Trophoblast cell (in vitro differentiated cells and primary cell): ENCODE measurements around the gene ZNF543.
A peak's percentile ranks its signal among the peaks of the same experiment; 100 is the strongest.

ENCODE experiments used
- DNase-seq, 2 donors: peaks; one replicate each; pipeline ENCODE4 v3.0.0-alpha.2; 2016
- H2AFZ ChIP-seq: 2 replicates; pipeline ENCODE4 v1.6.1; 2013; ENCODE audit warnings: low read length, moderate library complexity, mild to moderate bottlenecking; ENCODE audit not compliant: insufficient read depth, poor library complexity
- H2AK5ac ChIP-seq: 2 replicates; pipeline ENCODE4 v1.6.1; 2013; ENCODE audit warnings: mild to moderate bottlenecking, low read length
- H2BK120ac ChIP-seq: 2 replicates; pipeline ENCODE4 v1.6.1; 2013; ENCODE audit warnings: low read length, mild to moderate bottlenecking, moderate library complexity; ENCODE audit not compliant: insufficient read depth, poor library complexity
- H2BK12ac ChIP-seq: 2 replicates; pipeline ENCODE4 v1.6.1; 2013; ENCODE audit warnings: mild to moderate bottlenecking, low read length, moderate library complexity
- H2BK5ac ChIP-seq: 2 replicates; pipeline ENCODE4 v1.6.1; 2013; ENCODE audit warnings: low read length, low read depth, moderate library complexity, mild to moderate bottlenecking; ENCODE audit not compliant: poor library complexity
- H3K14ac ChIP-seq: 2 replicates; pipeline ENCODE4 v1.6.1; 2013; ENCODE audit warnings: mild to moderate bottlenecking, low read length
- H3K18ac ChIP-seq: 2 replicates; pipeline ENCODE4 v1.6.1; 2013; ENCODE audit warnings: mild to moderate bottlenecking, low read length
- H3K23ac ChIP-seq: 2 replicates; pipeline ENCODE4 v1.6.1; 2013; ENCODE audit warnings: low read length
- H3K27ac ChIP-seq: 2 replicates; pipeline ENCODE4 v1.5.1; 2013; ENCODE audit warnings: low read depth, mild to moderate bottlenecking, inconsistent platforms, low read length, moderate library complexity
- H3K27me3 ChIP-seq: 2 replicates; pipeline ENCODE4 v1.6.1; 2013; ENCODE audit warnings: inconsistent platforms, mild to moderate bottlenecking, low read length, moderate library complexity; ENCODE audit not compliant: insufficient read depth
- H3K36me3 ChIP-seq, 2 experiments: 1 replicate in 1 of 2; 2 replicates in 1 of 2; pipeline ENCODE4 v1.6.1; 2013; ENCODE audit warnings: low read length in 2 of 2, mild to moderate bottlenecking in 2 of 2, moderate library complexity in 1 of 2; ENCODE audit not compliant: insufficient read depth in 2 of 2, control insufficient read depth in 1 of 2
- H3K4ac ChIP-seq: 2 replicates; pipeline ENCODE4 v1.6.1; 2013; ENCODE audit warnings: low read depth, mild to moderate bottlenecking, low read length, moderate library complexity
- H3K4me1 ChIP-seq, 2 experiments: 1 replicate in 1 of 2; 2 replicates in 1 of 2; pipeline ENCODE4 v1.6.1; 2013; ENCODE audit warnings: low read length in 2 of 2, mild to moderate bottlenecking in 2 of 2, moderate library complexity in 1 of 2; ENCODE audit not compliant: insufficient read depth in 2 of 2, control insufficient read depth in 1 of 2
- H3K4me2 ChIP-seq: 2 replicates; pipeline ENCODE4 v1.6.1; 2013; ENCODE audit warnings: inconsistent platforms, mild to moderate bottlenecking, low read length, moderate library complexity
- H3K4me3 ChIP-seq: 2 replicates; pipeline ENCODE4 v1.5.1; 2013; ENCODE audit warnings: mild to moderate bottlenecking, low read depth, low read length, inconsistent platforms
- H3K79me1 ChIP-seq: one replicate; pipeline ENCODE4 v1.6.1; 2013; ENCODE audit warnings: low read length
- H3K79me2 ChIP-seq: 2 replicates; pipeline ENCODE4 v1.6.1; 2013; ENCODE audit warnings: low read length, mild to moderate bottlenecking; ENCODE audit not compliant: control insufficient read depth, insufficient read depth, poor library complexity
- H3K9ac ChIP-seq: 2 replicates; pipeline ENCODE4 v1.6.1; 2013; ENCODE audit warnings: mild to moderate bottlenecking, low read length
- H3K9me3 ChIP-seq: 2 replicates; pipeline ENCODE4 v1.6.1; 2013; ENCODE audit warnings: low read depth, mild to moderate bottlenecking, control low read depth, inconsistent platforms, low read length; ENCODE audit not compliant: insufficient read depth
- H4K12ac ChIP-seq: 2 replicates; pipeline ENCODE4 v1.6.1; 2013; ENCODE audit warnings: low read depth, mild to moderate bottlenecking, low read length, moderate library complexity
- H4K8ac ChIP-seq: 2 replicates; pipeline ENCODE4 v1.6.1; 2013; ENCODE audit warnings: low read depth, mild to moderate bottlenecking, low read length, moderate library complexity
- H4K91ac ChIP-seq: one replicate; pipeline ENCODE4 v1.6.1; 2013; ENCODE audit warnings: low read depth, mild to moderate bottlenecking, low read length, moderate library complexity
- WGBS: extraction: QIAGEN DNeasy Blood & Tissue Kit; methylation state at CpG from one replicate; pipeline ENCODE4 v1.1.7; 2013; ENCODE audit warnings: missing lambda C conversion rate; ENCODE audit not compliant: insufficient read length, insufficient coverage; ENCODE audit errors: extremely low coverage; 5-methylcytosine and 5-hydroxymethylcytosine counted together

The ZNF543 gene

GRCh38 chr19:57357406-57357805 lies 37.1 kb downstream of the ZNF543 start:
- H3K23ac ChIP-seq, result no peak overlapping the region
- WGBS, result no CpG with 5 or more reads among the region's 5 CpGs
- H3K18ac ChIP-seq, result no peak overlapping the region
- no peak for DNase-seq
- H3K79me2 ChIP-seq, result no peaks in the 10 kb centered on the region
- H3K79me1 ChIP-seq, result no peaks in the 10 kb centered on the region
- H2BK120ac ChIP-seq, result no peak overlapping the region
- H3K36me3 ChIP-seq, result peaks cover 26 to 55% of the 10 kb centered on the region in 2 experiments
- H3K4ac ChIP-seq, result no peak overlapping the region
- H4K8ac ChIP-seq, result no peak overlapping the region
- no peak overlapping the region for H2AK5ac ChIP-seq
- no peaks in the 10 kb centered on the region for H3K9me3 ChIP-seq
- H2BK5ac ChIP-seq, result no peak overlapping the region
- no peak overlapping the region for H3K14ac ChIP-seq
- H3K4me1 ChIP-seq, result peaks cover 0 to 1% of the 10 kb centered on the region in 2 experiments
- no peak overlapping the region for H2BK12ac ChIP-seq
- H3K27ac ChIP-seq, result no peak overlapping the region
- H2AFZ ChIP-seq, result no peak overlapping the region
- H3K9ac ChIP-seq, result no peak overlapping the region
- no peak overlapping the region for H4K12ac ChIP-seq
- no peak overlapping the region for H3K4me2 ChIP-seq
- H3K4me3 ChIP-seq, result no peak overlapping the region
- H3K27me3 ChIP-seq, result no peaks in the 10 kb centered on the region
- no peak overlapping the region for H4K91ac ChIP-seq

GRCh38 chr19:57359300-57359699 lies 39.0 kb downstream of the ZNF543 start:
- Histone ChIP-seq H3K4ac (no peak overlapping the region), H2AK5ac (no peak overlapping the region), H3K4me1 (peaks cover 5 to 6% of the 10 kb centered on the region in 2 experiments), H4K12ac (no peak overlapping the region), H3K4me3 (no peak overlapping the region), H4K91ac (no peak overlapping the region), H3K9me3 (no peaks in the 10 kb centered on the region), H2BK5ac (no peak overlapping the region), H3K18ac (no peak overlapping the region), H3K14ac (no peak overlapping the region), H3K36me3 (peaks cover 23 to 43% of the 10 kb centered on the region in 2 experiments), H3K9ac (no peak overlapping the region), H3K27me3 (no peaks in the 10 kb centered on the region), H2BK12ac (no peak overlapping the region), H2AFZ (no peak overlapping the region), H3K79me2 (peaks cover 4% of the 10 kb centered on the region), H3K4me2 (no peak overlapping the region), H3K23ac (no peak overlapping the region), H3K79me1 (peaks cover 7% of the 10 kb centered on the region), H4K8ac (no peak overlapping the region), H3K27ac (no peak overlapping the region), H2BK120ac (no peak overlapping the region)
- DNase-seq, result no peak

DNA sequence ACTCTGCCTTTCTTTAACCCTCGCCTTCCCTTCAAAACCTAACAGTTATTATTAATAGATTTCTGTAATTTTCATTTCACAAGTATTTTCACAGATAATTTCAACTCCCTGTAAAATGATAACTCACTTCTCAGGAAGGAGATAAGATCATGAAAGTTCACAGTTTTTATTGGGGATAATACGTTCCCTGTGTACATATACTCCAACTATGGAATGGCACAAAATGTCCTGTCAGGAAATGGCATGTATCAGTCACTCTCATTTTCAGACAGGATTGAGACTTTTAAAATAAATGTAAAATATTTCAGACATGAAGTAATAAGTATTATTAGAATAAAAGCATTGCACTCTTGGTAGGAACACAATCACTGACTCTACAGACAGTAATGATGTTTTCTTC lies 42.1 kb downstream of the ZNF543 start:
- H2BK5ac ChIP-seq, result no peak overlapping the region
- no peak overlapping the region for H3K4ac ChIP-seq
- H3K27me3 ChIP-seq, result no peaks in the 10 kb centered on the region
- no peak overlapping the region for H4K91ac ChIP-seq
- no peak overlapping the region for H2AFZ ChIP-seq
- H4K8ac ChIP-seq, result no peak overlapping the region
- peaks cover 4 to 13% of the 10 kb centered on the region in 2 experiments for H3K36me3 ChIP-seq
- peaks cover 6 to 9% of the 10 kb centered on the region in 2 experiments for H3K4me1 ChIP-seq
- no peak overlapping the region for H2BK120ac ChIP-seq
- H3K4me3 ChIP-seq, result no peak overlapping the region
- H3K23ac ChIP-seq, result no peak overlapping the region
- no CpG with 5 or more reads among the region's 2 CpGs for WGBS
- no peak overlapping the region for H2BK12ac ChIP-seq
- peak overlapping the region; percentile 61 for H3K4me2 ChIP-seq
- no peak overlapping the region for H2AK5ac ChIP-seq
- H3K14ac ChIP-seq, result no peak overlapping the region
- H3K79me2 ChIP-seq, result peaks cover 4% of the 10 kb centered on the region
- H3K18ac ChIP-seq, result no peak overlapping the region
- H3K79me1 ChIP-seq, result peaks cover 7% of the 10 kb centered on the region
- no peak overlapping the region for H3K27ac ChIP-seq
- DNase-seq, result no peak
- peak overlapping the region; percentile 43 for H4K12ac ChIP-seq
- no peaks in the 10 kb centered on the region for H3K9me3 ChIP-seq
- no peak overlapping the region for H3K9ac ChIP-seq

- Histone ChIP-seq H3K4ac (peak within 1 kb of the TSS; percentile 84), H3K18ac (peak within 1 kb of the TSS; percentile 63), H4K12ac (peak within 1 kb of the TSS; percentile 69), H2BK5ac (peak within 1 kb of the TSS; percentile 37), H2BK120ac (peak within 1 kb of the TSS; percentile 30), H3K4me2 (peak within 1 kb of the TSS; percentile 99), H4K91ac (peak within 1 kb of the TSS; percentile 78), H3K27me3 (no peaks in the 10 kb centered on the region), H2AK5ac (peak within 1 kb of the TSS; percentile 66), H3K79me2 (peaks cover 4% of the 10 kb centered on the region), H3K27ac (no peak within 1 kb of the TSS), H3K9me3 (no peaks in the 10 kb centered on the region), H3K36me3 (peaks cover 2 to 7% of the 10 kb centered on the region in 2 experiments), H2BK12ac (no peak within 1 kb of the TSS), H3K9ac (peak within 1 kb of the TSS; percentile 86), H3K4me1 (peaks cover 6 to 9% of the 10 kb centered on the region in 2 experiments), H4K8ac (peak within 1 kb of the TSS; percentile 86), H3K79me1 (peaks cover 7% of the 10 kb centered on the region), H3K14ac (peak within 1 kb of the TSS; percentile 73), H3K4me3 (peak within 1 kb of the TSS; percentile 91), H2AFZ (peak within 1 kb of the TSS; percentile 61), H3K23ac (no peak within 1 kb of the TSS)
- WGBS, result no CpG with 5 or more reads among the region's 47 CpGs
- peak; percentile 100 for DNase-seq
Observed at GRCh38 chr19:57362997-57363687, 42.9 kb downstream of the ZNF543 start, which contains the start of the genes TRAPPC2B and ZNF547. TSS of gene TRAPPC2B (plus strand) at chr19:57363551. CDS start at chr19:57364834, 1,283 bp downstream. TSS of gene ZNF547 (plus strand) at chr19:57363551. CDS start at chr19:57368556, 5,005 bp downstream.
